GM18507 (cell line): ENCODE measurements around the gene SLC39A11.

Experiments
- DNase-seq: peaks from one replicate; pipeline ENCODE4 v3.0.0; 2011; ENCODE audit warnings: low read depth; ENCODE audit not compliant: insufficient read length; ENCODE audit errors: extremely low spot score
- FAIRE-seq: peaks from 2 replicates; lab custom pipeline; 2011; peaks lifted over from hg19 to GRCh38; lab: Jason Lieb, UNC

The SLC39A11 gene

GRCh38 chr17:72869630-72870029, 222.9 kb downstream of the SLC39A11 start:
- no peak for DNase-seq
- FAIRE-seq: no peak

- DNase-seq (no peak), FAIRE-seq (no peak)
These were observed 226.5 kb downstream of the SLC39A11 start for GRCh38 chr17:72865954-72866353.

GRCh38 chr17:72863526-72864211, 228.8 kb downstream of the SLC39A11 start:
- DNase-seq (no peak), FAIRE-seq (no peak)

GRCh38 chr17:72862276-72862999, 230.1 kb downstream of the SLC39A11 start:
- DNase-seq (no peak), FAIRE-seq (no peak)

- FAIRE-seq (no peak), DNase-seq (no peak)
These were observed 230.7 kb downstream of the SLC39A11 start for GRCh38 chr17:72861811-72862210.

- DNase-seq (no peak), FAIRE-seq (no peak)
These were observed 231.7 kb downstream of the SLC39A11 start for GRCh38 chr17:72860778-72861177.

- FAIRE-seq: no peak
- DNase-seq: no peak
These were observed 233.5 kb downstream of the SLC39A11 start for GRCh38 chr17:72858826-72859495.

- FAIRE-seq: no peak
These were observed 238.8 kb downstream of the SLC39A11 start for GRCh38 chr17:72853440-72854415.

GRCh38 chr17:72852277-72852938, 240.1 kb downstream of the SLC39A11 start:
- no peak for DNase-seq

More at GRCh38 chr17:72853440-72854415, 238.8 kb downstream of the SLC39A11 start:
- no peak for DNase-seq

GRCh38 chr17:72850410-72851118, 241.9 kb downstream of the SLC39A11 start:
- DNase-seq: no peak
- FAIRE-seq: no peak

More at GRCh38 chr17:72852277-72852938, 240.1 kb downstream of the SLC39A11 start:
- no peak for FAIRE-seq

- no peak for FAIRE-seq
- DNase-seq: no peak
These were observed 246.1 kb downstream of the SLC39A11 start for GRCh38 chr17:72846399-72846798.

- no peak for FAIRE-seq
- DNase-seq: no peak
These were observed 248.9 kb downstream of the SLC39A11 start for GRCh38 chr17:72843591-72843990.

GRCh38 chr17:72840019-72840418, 252.5 kb downstream of the SLC39A11 start:
- FAIRE-seq: no peak
- DNase-seq: no peak

- no peak for DNase-seq
- FAIRE-seq: no peak
These were observed 253.3 kb downstream of the SLC39A11 start for GRCh38 chr17:72839131-72839725.

GRCh38 chr17:72838581-72838980, 253.9 kb downstream of the SLC39A11 start:
- DNase-seq (no peak), FAIRE-seq (no peak)

- FAIRE-seq: no peak
- no peak for DNase-seq
These were observed 254.4 kb downstream of the SLC39A11 start for GRCh38 chr17:72838068-72838467.

GRCh38 chr17:72837335-72837734, 255.2 kb downstream of the SLC39A11 start:
- DNase-seq (no peak), FAIRE-seq (no peak)
